Endothelial cell of umbilical vein (primary cell): ENCODE data around the gene KHSRP. TPM values are rescaled to one million over a fixed set of nuclear protein-coding genes. Genes with fewer than 3 reads are reported as not detected.

Source experiments
- BruUV-seq: library from RNA; stranded (reverse); fragments of 400-500 nt; replicated peaks from 2 replicates; lab custom pipeline; 2021; lab: Mats Ljungman, UMichigan
- CTCF ChIA-PET: fragments of 300-600, 350-600 bp; sonication (Branson Sonifier 250); formaldehyde crosslinking; loops from one replicate; lab custom pipeline; 2021; ENCODE audit warnings: antibody characterized with exemption, inconsistent platforms; lab: Charles Lee
- POLR2A ChIA-PET: fragments of 300-600, 350-600 bp; sonication (Branson Sonifier 250); formaldehyde crosslinking; loops from one replicate; lab custom pipeline; 2021; ENCODE audit warnings: antibody characterized with exemption, inconsistent platforms; lab: Charles Lee
- DNase-seq: peaks from one replicate; pipeline ENCODE4 v3.0.0-alpha.2; 2011; ENCODE audit warnings: low read depth, low spot score
- FAIRE-seq: peaks from 2 replicates; lab custom pipeline; 2011; peaks lifted over from hg19 to GRCh38; lab: Jason Lieb, UNC
- H2AFZ ChIP-seq: 2 replicates; pipeline ENCODE4 v1.6.0; 2012; ENCODE audit warnings: low read depth, low read length, control low read depth, inconsistent platforms
- H3K27ac ChIP-seq: 2 replicates; pipeline ENCODE4 v1.5.1; 2011; ENCODE audit warnings: low read depth, mild to moderate bottlenecking, control low read depth, low read length, moderate library complexity; ENCODE audit not compliant: insufficient read depth
- H3K27me3 ChIP-seq, 2 experiments: 2 replicates each; pipeline versions ENCODE4 v1.6.0 to v1.6.1; 2011; ENCODE audit warnings: low read length in 2 of 2, mixed read lengths in 1 of 2; ENCODE audit not compliant: control insufficient read depth in 2 of 2, insufficient read depth in 2 of 2
- H3K36me3 ChIP-seq, 2 experiments: 2 replicates in 1 of 2; 3 replicates in 1 of 2; pipeline ENCODE4 v1.5.1; 2011; ENCODE audit warnings: low read length in 2 of 2, mild to moderate bottlenecking in 1 of 2, moderate library complexity in 1 of 2; ENCODE audit not compliant: control insufficient read depth in 2 of 2, insufficient read depth in 2 of 2; ENCODE audit errors: extremely low read depth in 1 of 2
- H3K4me1 ChIP-seq: 3 replicates; pipeline ENCODE4 v1.5.1; 2011; ENCODE audit warnings: mild to moderate bottlenecking, low read length; ENCODE audit not compliant: control insufficient read depth, insufficient read depth; ENCODE audit errors: extremely low read depth
- H3K4me2 ChIP-seq: 2 replicates; pipeline ENCODE4 v1.6.1; 2011; ENCODE audit warnings: low read length, control low read depth, mixed read lengths; ENCODE audit not compliant: insufficient read depth
- H3K4me3 ChIP-seq, 3 experiments: fragments of 200-600 bp in 1 of 3; sonication (generic), shearing (Covaris generic) in 1 of 3; replicated peaks in 1 of 3; 2 replicates each; pipeline ENCODE4 v1.5.1; 2011 to 2016; ENCODE audit warnings: control low read depth in 3 of 3, low read length in 3 of 3, mild to moderate bottlenecking in 2 of 3, inconsistent platforms in 1 of 3, low read depth in 1 of 3, moderate library complexity in 1 of 3; ENCODE audit not compliant: insufficient read depth in 1 of 3
- H3K79me2 ChIP-seq: 2 replicates; pipeline ENCODE4 v1.6.0; 2012; ENCODE audit warnings: low read length, inconsistent platforms; ENCODE audit not compliant: control insufficient read depth, insufficient read depth
- H3K9ac ChIP-seq: replicated peaks from 2 replicates; pipeline ENCODE3; 2011; ENCODE audit warnings: low read length, control low read depth; ENCODE audit not compliant: insufficient read depth; ENCODE audit errors: extremely low read depth
- H3K9me1 ChIP-seq: replicated peaks from 3 replicates; pipeline ENCODE4 v1.6.0; 2011; ENCODE audit warnings: mild to moderate bottlenecking, low read length; ENCODE audit not compliant: control insufficient read depth, insufficient read depth; ENCODE audit errors: extremely low read depth
- H3K9me3 ChIP-seq: replicated peaks from 2 replicates; pipeline ENCODE4 v1.5.1; 2012; ENCODE audit warnings: low read length, inconsistent platforms; ENCODE audit not compliant: control insufficient read depth, insufficient read depth
- H4K20me1 ChIP-seq: replicated peaks from 2 replicates; pipeline ENCODE3; 2011; ENCODE audit warnings: mild to moderate bottlenecking, low read length; ENCODE audit not compliant: control insufficient read depth, insufficient read depth; ENCODE audit errors: extremely low read depth
- CTCF ChIP-seq, 2 donors: IDR thresholded peaks; 1 replicate in 1 of 2; 2 replicates in 1 of 2; pipeline ENCODE4 v1.5.1; 2011; ENCODE audit warnings: low read length in 2 of 2, mild to moderate bottlenecking in 2 of 2, moderate library complexity in 2 of 2, control low read depth in 1 of 2, inconsistent platforms in 1 of 2, low read depth in 1 of 2; ENCODE audit not compliant: insufficient read depth in 1 of 2; ENCODE audit errors: extremely low read depth in 1 of 2
- EZH2 ChIP-seq: IDR thresholded peaks from 2 replicates; pipeline ENCODE4 v1.6.1; 2012; ENCODE audit warnings: borderline replicate concordance, low read depth, mild to moderate bottlenecking, moderate library complexity, low read length, inconsistent platforms; ENCODE audit not compliant: severe bottlenecking
- FOS ChIP-seq: IDR thresholded peaks from 2 replicates; pipeline ENCODE4 v1.6.1; 2011; ENCODE audit warnings: mild to moderate bottlenecking, low read length, moderate library complexity, borderline replicate concordance; ENCODE audit not compliant: insufficient read depth
- GATA2 ChIP-seq: IDR thresholded peaks from 2 replicates; pipeline ENCODE4 v1.7.0; 2011; ENCODE audit warnings: low read depth, mild to moderate bottlenecking, moderate library complexity, mixed read lengths, low read length; ENCODE audit not compliant: insufficient read length, insufficient read depth
- JUN ChIP-seq: IDR thresholded peaks from 2 replicates; pipeline ENCODE4 v1.6.1; 2011; ENCODE audit warnings: borderline replicate concordance, low read depth; ENCODE audit not compliant: insufficient read length, insufficient read depth
- MYC ChIP-seq: IDR thresholded peaks from one replicate; pipeline ENCODE4 v1.6.1; 2011; ENCODE audit warnings: mild to moderate bottlenecking, low read depth, low read length
- POLR2A ChIP-seq: IDR thresholded peaks from 2 replicates; pipeline ENCODE4 v1.6.1; 2012; ENCODE audit warnings: low read depth, mild to moderate bottlenecking, control low read depth, low read length
- POLR2AphosphoS5 ChIP-seq: IDR thresholded peaks from 2 replicates; pipeline ENCODE4 v1.6.1; 2012; ENCODE audit warnings: low read depth, mild to moderate bottlenecking, control low read depth, low read length, moderate library complexity; ENCODE audit not compliant: insufficient read depth
- dilution Hi-C: fragments of 300-500 bp; cut with MboI; formaldehyde crosslinking; loops from one replicate; pipeline ENCODE4 v1.15.0; 2019; ENCODE audit warnings: low sequenced_read_pairs; ENCODE audit not compliant: extremely low pct_ligation_motif_present
- intact Hi-C: fragments of 100-400 bp; cut with micrococcal nuclease; formaldehyde crosslinking; loops from one replicate; pipeline ENCODE4 v1.10.0; 2022
- polyA plus RNA-seq, 4 experiments: library from polyadenylated mRNA; depleted of rRNA in 3 of 4; stranded (reverse) in 3 of 4; unstranded in 1 of 4; fragments of >200 nt; gene quantifications; 2 replicates each; pipeline versions ENCODE4 v1.2.1 to v1.2.3, GENCODE V29; 2011 to 2012; ENCODE audit warnings: missing spikeins in 1 of 4
- total RNA-seq: library from RNA; stranded (reverse); gene quantifications from 2 replicates; pipeline ENCODE4 v1.2.3, GENCODE V29; 2021
- TF ChIP-seq, protein P1 (sequence below): IDR thresholded peaks from 2 replicates; pipeline ENCODE4 v1.6.1; 2011; ENCODE audit not compliant: insufficient read depth, insufficient read length

KHSRP gene
- total and polyA plus RNA-seq, 2 donors (not counting 3 experiments of a cell fraction or from before 2014, with no cell fraction given), result 98.3 to 372 TPM

GRCh38 chr19:6431891-6432290 lies 7.3 kb upstream of the KHSRP start:
- H3K9ac ChIP-seq, result no peak overlapping the region
- TF ChIP-seq MYC (no peak), EZH2 (no peak), POLR2A (no peak), POLR2AphosphoS5 (no peak), CTCF (IDR thresholded peaks at IDR 0.05; ENCODE audit: extremely low read depth in 1 of 2, insufficient read depth in 1 of 2, low read depth in 1 of 2, low read length in 2 of 2) (no peak), FOS (no peak), GATA2 (no peak), JUN (no peak)
- TF ChIP-seq, protein P1, sequence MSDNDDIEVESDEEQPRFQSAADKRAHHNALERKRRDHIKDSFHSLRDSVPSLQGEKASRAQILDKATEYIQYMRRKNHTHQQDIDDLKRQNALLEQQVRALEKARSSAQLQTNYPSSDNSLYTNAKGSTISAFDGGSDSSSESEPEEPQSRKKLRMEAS, result no peak
- DNase-seq, result no peak
- FAIRE-seq, result no peak
- H3K4me3 ChIP-seq, result no peak overlapping the region
- H3K9me1 ChIP-seq, result no peaks in the 10 kb centered on the region
- no peak overlapping the region for H2AFZ ChIP-seq
- intact Hi-C loops, result no loop called here
- H3K4me1 ChIP-seq, result no peaks in the 10 kb centered on the region
- dilution Hi-C loops, result no loop called here
- POLR2A ChIA-PET, result no interaction called here
- CTCF ChIA-PET, result no interaction called here
- H3K36me3 ChIP-seq, result no peaks in the 10 kb centered on the region
- BruUV-seq, result no TSS peak
- H3K27me3 ChIP-seq, result no peaks in the 10 kb centered on the region
- no peaks in the 10 kb centered on the region for H3K79me2 ChIP-seq
- no peak overlapping the region for H3K27ac ChIP-seq
- H3K9me3 ChIP-seq, result no peaks in the 10 kb centered on the region
- H3K4me2 ChIP-seq, result no peak overlapping the region
- no peaks in the 10 kb centered on the region for H4K20me1 ChIP-seq
